ENCODE measurements around the gene SIPA1.
"Not testable (repeated sequence)": the region's sequence is repeated elsewhere in the genome, so short reads cannot be mapped to it uniquely, and the experiment has no call there.

The SIPA1 gene

GRCh38 chr11:65662799-65663638, 25.1 kb downstream of the SIPA1 start, which contains the start of gene RELA:
Gene RELA, minus strand, starts transcription at chr11:65662916. Its CDS starts 84 bp downstream, at chr11:65662832.
- peak; percentile 85 for DNase-seq

DNA sequence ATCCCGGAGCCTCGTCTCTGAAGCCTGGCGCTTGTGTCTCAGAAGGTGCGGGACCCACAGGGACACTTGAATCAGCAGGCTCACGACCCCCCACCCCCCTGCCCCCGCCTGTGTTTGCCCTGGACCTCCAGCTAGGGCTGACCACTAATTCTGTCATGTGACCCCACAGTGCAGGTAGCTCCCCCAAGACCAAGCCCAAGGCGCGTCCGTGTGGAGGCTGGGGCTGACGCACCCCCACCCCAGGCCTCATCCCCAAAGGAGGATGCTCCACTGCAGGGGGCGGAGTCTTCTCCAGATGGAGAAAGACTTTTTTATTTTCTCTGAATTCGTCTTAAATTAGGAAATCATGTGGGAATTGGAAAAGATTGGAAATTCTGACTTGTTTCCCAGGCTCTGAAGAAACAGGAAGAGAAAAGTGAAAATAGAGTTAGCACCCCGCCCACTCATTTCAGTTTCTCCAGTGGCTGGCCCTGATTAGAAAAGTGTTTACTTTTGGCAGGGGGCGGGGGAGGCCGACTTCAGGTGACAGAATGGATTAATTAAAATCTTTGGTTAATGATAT, 25.8 kb downstream of the SIPA1 start:
- DNase-seq = peak; percentile 57

GRCh38 chr11:65672180-65672860, 34.4 kb downstream of the SIPA1 start:
- DNase-seq = no peak

- DNase-seq = no peak
These were observed 35.1 kb downstream of the SIPA1 start for GRCh38 chr11:65672982-65673381.

- no peak for DNase-seq
These were observed 42.4 kb downstream of the SIPA1 start for GRCh38 chr11:65680192-65680743.

DNA sequence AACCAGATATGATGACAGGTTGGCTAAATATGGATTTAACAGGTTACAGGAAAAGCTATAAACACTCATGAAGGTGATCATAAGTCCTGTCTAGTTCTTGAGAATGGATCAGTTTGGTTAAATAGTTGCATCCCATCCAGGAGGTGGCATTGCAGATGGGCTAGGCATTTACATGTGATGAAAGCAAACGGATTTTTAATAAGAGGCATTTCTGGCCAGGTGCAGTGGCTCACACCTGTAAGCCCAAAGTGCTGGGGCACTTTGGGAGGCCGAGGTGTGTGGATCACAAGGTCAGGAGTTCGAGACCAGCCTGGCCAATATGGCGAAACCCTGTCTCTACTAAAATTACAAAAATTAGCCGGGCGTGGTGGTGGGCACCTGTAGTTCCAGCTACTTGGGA, 45.6 kb downstream of the SIPA1 start:
- DNase-seq = not testable (repeated sequence)

DNA sequence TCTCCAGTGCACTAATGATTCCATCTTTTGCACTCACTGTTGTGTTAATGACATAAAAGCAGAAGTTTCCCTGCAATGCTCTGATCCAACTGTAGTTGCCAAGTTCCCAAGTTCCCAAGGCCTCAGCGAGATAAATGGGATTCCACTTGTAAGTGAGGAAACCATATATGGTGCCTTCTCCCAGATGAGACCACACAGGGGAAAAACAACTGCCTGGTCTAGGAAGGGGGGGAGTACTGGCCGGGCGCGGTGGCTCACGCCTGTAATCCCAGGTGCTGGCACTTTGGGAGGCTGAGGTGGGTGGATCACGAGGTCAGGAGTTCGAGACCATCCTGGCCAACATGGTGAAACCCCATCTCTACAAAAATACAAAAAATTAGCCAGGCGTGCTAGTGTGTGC, 48.1 kb downstream of the SIPA1 start:
- no peak for DNase-seq

- not testable (repeated sequence) for DNase-seq
These were observed 53.9 kb downstream of the SIPA1 start for GRCh38 chr11:65691847-65692246.

DNA sequence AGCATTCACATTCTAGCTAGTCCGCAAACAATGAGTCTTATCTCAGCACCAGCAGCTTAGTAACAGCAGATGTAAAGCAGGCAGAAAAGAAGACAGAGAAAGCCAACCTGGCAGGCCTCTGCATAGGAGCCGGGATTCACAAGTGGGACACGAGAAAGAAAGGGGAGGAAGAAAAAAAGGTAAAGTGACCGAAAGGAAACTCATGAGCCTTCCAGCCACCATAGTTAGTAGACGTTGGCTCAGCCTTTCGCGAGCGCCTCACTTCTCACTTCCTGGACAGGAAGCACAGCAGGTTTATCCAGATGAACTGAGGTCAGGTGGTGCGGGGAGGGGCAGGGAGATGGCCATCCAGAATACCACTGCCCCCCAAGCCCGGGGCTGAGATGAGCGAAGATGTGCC, 54.5 kb downstream of the SIPA1 start:
- no peak for DNase-seq

DNA sequence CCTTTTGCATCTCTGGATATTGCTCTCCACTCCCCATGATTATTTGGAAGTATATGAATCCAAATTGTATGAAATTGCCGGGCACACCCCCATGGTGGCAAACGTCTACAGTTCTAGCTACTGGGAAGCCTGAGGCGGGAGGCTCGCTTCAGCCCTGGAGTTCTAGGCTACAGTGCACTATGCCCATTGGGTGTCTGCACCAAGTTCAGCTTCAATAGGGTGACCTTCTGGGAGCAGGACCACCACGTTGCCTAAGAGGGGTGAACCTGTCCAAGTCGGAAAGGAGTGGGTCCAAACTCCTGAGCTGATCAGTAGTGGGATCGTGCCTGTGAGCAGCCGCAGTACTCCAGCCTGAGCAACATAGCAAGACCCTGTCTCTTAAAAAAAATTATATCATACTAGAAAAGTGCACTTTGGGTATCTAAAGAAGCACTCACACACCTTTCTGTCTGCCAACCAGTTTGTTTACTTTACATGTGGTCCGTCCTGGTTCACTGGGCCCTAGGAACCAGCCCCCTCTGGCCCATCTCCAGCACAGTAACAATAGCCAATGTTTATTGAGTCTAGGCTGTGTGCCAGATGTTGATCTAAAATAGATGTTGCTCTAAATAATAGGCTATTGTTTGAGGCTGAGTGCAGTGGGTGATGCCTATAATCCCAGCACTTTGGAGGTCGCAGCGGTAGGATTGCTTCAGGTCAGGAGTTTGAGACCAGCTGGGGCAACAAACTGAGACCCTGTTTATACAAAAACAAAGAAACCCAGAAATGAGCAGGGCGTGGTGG, 57.7 kb downstream of the SIPA1 start:
- DNase-seq = no peak

DNA sequence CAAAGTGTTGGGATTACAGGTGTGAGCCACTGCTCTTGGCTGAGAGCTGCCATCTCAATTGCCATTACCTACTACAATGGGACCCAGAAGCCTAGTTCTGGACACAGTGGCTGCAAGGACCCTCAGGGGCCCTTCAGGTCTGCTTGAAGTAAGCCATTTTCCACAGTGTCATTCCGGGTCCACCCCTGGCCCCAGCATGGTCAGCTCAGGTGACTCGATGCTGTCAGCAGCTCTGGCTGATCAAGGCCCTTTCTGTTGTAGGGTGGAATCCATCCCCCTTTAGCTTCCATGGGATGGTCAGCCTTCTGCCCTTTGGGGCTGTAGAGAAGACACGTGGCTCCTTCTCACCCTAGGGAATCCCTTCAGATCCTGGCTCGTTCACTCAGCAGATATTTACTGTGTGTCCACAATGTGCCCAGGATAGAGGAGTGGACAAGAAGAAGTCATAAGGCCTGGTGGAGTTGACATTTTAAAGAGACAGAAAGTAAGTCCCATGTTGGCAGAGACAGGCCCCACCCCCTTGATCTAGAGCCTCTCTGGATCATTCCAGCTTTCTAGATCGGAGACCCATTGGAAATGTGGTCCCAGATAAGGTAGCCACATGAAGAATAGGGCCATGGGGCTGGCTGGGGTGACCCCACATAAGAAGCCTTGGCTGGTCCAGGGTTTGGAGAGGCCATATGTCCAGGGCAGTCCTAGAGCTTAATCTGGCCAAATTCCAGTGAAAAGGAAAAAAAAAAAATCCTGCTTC, 59.1 kb downstream of the SIPA1 start:
- DNase-seq = no peak

- DNase-seq = no peak
These were observed 60.3 kb downstream of the SIPA1 start for GRCh38 chr11:65698205-65698604.

GRCh38 chr11:65699306-65699705, 61.4 kb downstream of the SIPA1 start:
- DNase-seq = no peak

- no peak for DNase-seq
These were observed 62.5 kb downstream of the SIPA1 start for GRCh38 chr11:65700399-65700798.

Data from NCI-H82 (cell line).